T47D (cell line): ENCODE measurements around the gene MRPL36.
"Not testable (repeated sequence)": the region's sequence is repeated elsewhere in the genome, so short reads cannot be mapped to it uniquely, and the experiment has no call there.

Experiments
- DNase-seq, 2 experiments: peaks; one replicate each; pipeline versions ENCODE4 v3.0.0 to v3.0.0-alpha.2; 2011 to 2012; ENCODE audit warnings: low read depth in 1 of 2, low spot score in 1 of 2
- JUND ChIP-seq: IDR thresholded peaks from 2 replicates; pipeline ENCODE4 v1.6.1; 2012; ENCODE audit warnings: low read depth
- in situ Hi-C: cut with HindIII; loops from 2 replicates; pipeline ENCODE4 v1.10.0; 2016; ENCODE audit warnings: low sequenced_read_pairs, low pct_unique_long_range_greater_than_20kb

Gene MRPL36

DNA sequence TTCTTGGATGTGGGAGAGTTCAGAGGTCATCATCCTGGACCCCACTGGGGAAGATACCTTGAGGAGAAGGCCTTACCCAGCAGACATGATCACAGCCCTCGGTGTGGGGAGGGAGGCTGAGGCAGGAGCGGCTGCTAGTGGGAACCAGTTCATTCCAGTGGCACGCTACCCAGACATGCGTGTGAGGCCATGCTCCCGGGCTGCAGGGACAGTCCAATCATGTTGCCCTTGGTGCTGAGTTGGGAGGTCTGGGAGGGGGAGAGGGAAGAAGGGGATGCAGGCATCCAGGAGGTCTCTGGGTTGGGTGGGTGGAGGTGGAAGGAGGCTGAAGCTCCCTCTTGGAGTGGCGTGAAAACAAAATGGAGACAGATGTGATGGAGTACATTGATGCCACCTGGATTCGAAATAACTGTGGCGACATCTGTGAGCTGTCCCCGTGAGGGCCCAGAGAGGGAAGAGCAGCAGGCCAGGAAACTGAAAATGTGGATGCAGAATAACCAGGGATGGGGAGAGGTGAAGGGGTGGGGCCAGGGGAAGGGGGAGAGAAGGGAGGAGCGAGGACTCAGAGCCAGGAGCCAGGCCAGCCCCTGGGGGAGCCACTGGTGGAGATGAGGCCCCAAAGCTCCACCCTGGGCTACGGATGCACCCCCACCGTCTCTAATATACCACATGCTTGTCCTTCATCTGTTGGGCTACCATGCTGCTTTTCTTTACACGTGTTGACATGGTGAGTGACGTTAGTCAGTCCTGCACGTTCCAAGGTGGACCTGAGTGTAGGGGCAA, 17.8 kb upstream of the MRPL36 start:
- no peak for DNase-seq
- no peak for TF ChIP-seq JUND
- in situ Hi-C loops = no loop called here

DNA sequence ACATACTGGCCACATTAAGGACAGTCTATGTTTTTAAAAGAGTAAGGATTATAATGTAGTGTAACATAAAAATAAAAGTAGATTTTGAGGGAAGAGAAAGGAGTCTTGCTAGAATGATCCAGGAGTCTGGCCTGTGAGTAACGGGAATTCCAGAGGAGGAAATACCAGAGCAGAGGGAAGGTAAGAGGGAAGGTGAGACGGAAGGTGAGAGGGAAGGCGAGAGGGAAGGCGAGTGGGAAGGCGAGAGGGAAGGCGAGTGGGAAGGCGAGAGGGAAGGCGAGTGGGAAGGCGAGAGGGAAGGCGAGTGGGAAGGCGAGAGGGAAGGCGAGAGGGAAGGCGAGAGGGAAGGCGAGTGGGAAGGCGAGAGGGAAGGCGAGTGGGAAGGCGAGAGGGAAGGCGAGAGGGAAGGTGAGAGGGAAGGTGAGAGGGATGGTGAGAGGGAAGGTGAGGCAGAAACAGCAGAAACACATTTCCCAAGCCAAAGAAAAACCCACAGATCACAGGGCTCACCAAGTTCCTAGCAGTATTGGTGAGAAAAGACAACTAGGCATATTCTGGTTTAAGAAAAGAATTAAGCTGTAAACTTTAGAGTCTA, 17.0 kb upstream of the MRPL36 start:
- DNase-seq, in situ Hi-C loops: not testable (repeated sequence)

DNA sequence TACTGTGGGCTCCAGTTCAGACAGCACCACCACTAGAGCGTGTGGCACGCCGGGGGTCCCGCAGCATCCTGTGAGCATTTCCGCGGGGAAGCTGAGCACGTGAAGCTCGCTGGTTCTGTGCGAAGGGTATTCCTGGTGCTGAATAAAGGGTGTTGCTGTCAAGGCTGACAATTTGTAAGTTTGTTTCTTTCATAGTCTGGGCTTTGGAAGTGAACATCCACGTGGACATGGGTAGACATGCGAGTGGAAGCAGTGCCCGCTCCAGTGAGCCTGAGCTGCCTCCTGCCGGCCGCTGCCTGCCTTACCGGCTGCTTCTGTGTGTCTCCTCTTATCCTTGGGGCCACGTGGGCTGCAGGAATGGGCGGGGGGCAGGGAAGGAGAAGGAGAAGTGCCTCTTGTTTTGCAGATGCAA, 16.2 kb upstream of the MRPL36 start:
- in situ Hi-C loops = no loop called here
- DNase-seq = no peak
- TF ChIP-seq JUND = no peak

DNA sequence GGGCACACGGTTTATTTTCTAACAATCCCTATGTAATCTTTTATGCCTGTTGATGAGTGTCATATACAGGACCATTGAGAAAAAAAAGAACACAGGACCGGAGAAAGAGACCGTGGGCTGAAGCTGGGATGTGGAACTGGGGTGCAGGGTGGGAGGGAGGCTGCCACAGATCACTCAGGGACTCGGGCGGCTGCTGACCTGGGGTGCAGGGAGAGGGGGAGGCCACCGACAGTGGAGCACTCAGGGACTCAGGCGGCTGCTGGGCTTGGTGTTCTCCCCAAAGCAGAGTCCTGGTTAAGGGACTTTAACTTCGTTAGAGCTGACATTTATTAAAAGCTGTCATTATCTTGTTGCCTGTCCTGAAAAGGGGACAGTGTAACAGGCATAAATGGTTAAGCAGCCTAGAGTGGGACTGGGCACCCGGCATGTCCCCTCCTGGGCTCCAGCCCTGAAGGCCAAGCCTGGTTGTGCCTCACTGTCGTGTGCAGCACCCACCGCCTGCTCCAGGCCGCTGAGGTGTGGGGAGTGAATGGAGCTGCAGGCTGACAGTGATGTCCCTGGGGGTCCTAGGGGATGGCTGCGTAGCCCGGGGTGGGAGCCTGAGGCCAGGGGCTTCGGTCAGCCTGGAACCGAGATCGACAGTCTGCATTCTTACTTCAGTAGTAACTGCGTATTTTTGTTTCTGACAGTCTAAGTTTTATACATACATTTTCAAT, 15.6 kb upstream of the MRPL36 start:
- in situ Hi-C loops = no loop called here
- DNase-seq = no peak
- TF ChIP-seq JUND = no peak

DNA sequence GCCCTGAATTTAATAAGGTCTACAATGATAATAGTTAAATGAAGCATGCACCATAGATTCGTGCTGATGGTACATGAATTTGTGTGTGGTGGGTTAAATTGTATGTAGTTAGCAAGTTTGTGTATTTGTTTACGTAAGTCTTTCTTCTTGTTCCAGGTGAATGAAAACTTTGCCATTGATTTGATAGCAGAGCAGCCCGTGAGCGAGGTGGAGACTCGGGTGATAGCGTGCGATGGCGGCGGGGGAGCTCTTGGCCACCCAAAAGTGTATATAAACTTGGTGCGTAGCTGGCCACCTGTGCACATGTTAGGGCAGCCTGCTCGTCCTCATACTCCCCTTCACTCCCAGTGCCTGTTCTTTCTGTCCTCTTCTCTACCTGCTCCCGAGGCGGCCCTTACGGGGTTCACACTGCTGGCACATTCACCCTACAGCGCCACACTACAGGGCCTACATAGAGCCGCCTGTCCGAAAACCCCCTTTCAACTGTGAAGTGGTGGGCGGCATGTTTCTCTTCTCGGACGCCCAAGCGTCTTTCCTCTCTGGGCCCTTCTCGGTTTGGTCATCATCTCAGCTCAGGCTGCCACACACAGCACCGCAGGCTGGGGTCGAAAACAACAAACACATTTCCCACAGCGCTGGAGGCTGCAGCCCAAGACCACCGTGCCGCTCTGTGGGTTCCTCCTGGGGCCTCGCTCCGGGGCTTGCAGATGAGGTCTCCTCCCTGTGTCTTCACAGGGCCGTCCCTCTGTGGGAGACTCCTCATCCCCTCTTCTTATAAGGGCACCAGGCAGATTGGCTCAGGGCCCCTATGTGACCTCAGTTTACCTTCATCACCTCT, 14.8 kb upstream of the MRPL36 start:
- DNase-seq = no peak
- in situ Hi-C loops = no loop called here
- TF ChIP-seq JUND = no peak

DNA sequence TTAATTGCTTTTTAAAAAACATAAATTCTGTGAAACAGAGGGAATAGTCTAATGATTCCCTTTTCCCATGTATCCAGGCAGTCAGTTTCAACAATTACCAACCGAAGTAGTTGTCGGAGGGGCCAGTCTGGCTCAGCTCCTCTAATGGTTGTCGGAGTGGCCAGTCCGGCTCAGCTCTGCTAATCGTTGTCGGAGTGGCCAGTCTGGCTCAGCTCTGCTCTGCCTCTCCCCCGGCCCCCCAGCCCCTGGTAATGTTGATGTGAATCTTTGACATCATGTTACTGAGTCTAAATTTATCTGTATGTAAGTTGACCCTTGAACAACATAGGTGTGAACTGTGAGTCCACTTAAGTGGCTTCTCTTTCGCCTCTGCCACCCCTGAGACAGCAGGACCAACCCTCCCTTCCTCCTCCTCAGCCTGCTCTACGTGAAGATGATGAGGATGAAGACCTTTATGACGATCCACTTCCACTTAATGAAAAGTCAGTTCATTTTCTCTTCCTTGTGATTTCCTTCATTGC, 11.0 kb upstream of the MRPL36 start:
- no peak for DNase-seq
- in situ Hi-C loops = no loop called here
- TF ChIP-seq JUND = no peak

DNA sequence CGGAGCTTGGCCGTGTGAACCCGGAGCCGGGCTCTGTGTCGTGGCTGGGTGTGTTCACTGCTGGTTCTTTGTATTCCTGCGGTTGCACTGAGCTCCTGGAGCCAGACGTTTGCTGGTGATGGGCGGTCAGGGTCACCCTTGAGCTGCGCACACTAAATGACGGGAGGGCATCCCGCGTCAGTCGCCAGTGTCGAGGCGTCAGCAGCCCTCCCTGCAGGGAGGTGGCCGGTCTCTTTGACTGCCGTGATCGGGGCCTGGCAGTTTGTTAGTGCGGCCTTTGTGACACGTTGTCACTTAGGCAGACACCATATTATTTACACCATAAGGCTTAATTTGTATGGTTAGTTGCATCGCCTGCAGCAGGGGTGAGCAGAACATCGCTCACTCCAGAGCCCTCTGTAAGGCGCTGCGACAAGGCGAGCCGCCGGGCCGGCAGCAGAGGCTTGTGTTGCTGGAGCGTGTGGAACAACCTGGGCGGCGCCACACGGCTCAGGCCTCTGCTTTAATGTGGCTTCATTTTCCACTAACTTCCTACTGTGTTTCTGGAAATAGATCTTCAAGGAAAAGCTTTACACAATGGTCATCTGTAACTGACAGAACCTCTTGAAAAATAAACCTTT, 9.9 kb upstream of the MRPL36 start:
- DNase-seq = no peak
- no peak for TF ChIP-seq JUND
- in situ Hi-C loops = no loop called here

DNA sequence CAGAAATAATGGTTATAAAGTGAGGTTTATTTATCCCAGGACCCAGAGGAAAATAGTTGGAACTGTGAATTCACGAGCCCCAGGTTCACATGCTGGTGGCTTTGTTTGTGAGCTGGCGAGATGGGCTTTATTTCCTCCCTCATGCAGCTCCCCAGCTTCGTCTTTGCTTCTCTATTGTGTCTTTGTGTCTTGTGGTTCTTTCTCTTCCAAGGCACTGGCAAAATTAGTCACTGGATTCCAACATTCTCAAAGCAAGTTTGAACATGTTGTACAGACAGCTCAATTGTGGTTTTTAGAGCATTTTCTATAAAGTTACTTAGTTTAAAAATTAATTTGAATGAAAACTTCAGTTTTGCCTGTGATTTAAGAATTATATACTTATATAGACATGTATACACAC, 8.8 kb upstream of the MRPL36 start:
- DNase-seq = no peak
- in situ Hi-C loops = no loop called here
- TF ChIP-seq JUND = no peak

DNA sequence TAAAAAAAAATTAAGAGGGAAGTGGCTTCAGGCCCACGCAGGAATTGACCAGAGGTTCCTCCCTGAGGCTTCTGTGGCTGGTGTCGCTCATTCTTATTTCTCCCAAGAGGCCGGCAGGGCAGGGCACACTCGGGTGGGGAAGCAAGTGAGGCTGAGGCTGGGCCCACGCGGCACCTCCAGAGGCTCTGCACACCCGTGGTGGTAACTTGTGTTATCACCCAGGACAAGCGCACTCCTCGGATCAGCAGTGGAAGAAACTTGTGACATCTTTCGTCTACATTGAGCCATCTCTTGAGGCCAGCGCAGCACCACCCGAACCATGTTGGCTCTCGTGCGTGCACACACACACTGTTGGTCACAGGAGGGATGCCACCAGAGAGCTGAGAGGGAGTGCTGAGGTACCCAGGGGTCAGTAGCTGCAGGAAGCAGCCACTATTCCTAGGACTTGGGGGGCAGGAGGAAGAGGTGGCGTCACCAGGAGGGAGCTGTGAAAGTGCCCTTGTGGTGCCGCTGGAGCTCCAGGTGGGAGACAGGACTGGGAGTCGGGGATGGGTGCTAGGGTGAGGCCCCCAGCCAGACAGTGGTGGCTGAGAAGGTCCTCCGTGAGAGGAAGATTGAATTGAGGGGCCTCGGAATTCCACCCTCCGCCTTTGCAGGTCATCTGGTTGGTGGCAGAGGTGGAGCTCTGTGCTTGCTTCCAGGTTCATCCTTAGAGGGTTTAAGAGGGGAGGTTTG, 8.0 kb upstream of the MRPL36 start:
- TF ChIP-seq JUND = no peak
- DNase-seq = no peak
- in situ Hi-C loops = no loop called here

DNA sequence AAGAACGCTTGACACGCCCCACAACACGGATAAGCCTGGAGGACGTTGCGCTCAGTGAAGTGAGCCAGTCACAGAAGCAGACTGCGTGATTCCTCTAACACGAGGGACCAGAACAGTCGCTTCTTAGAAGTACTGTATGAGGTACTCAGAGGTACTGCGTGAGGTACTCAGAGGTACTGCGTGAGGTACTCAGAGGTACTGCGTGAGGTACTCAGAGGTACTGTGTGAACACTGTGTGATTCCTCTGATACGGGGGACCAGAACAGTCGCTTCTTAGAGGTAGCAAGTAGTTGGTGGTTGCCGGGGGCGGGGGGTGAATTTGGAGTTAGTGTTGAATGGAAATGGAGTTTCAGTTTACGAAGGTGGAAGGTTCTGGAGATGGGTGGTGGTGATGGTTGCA, 7.3 kb upstream of the MRPL36 start:
- in situ Hi-C loops = no loop called here
- TF ChIP-seq JUND = no peak
- no peak for DNase-seq

DNA sequence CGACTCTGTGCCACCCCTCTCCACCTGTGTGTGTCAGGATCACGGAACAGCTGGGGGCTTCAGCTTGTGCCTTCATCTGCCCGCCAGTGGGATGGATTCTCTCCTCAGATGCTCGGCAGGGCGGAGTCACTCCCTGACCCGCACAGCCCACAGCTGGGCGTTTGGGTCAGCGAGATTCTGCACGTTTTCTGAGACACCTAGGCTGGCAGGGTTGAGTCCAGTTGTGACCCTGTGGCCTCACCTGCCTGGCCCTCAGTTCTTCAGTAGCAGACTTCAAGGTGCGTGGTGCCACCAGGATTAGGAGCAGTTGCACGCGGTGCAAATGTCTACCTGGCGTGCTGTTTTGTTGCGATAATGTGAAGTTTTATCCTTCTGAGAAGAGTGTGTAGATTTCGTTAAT, 6.6 kb upstream of the MRPL36 start:
- in situ Hi-C loops = no loop called here
- TF ChIP-seq JUND = no peak
- DNase-seq = no peak

DNA sequence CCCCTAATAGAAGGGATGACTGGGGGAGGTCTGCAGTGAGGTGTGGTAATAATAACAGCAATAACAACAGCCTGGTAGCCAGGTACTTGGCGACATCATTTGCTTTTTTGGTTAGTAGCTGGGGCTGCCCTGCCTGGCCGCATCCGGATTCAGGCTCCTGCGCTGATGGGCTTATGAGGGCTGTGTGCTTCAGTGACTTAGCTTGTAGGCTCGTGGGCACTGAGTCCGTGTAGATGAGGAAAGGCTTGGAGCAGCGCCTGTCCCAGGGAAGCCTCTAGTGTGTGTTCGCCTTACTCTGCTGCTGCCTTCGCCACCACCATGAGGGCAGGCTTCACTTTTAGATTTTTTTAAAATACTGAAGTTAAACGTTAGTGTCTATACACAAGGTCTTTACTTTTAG, 6.1 kb upstream of the MRPL36 start:
- no peak for DNase-seq
- TF ChIP-seq JUND = no peak
- in situ Hi-C loops = no loop called here
